Measurements from ENCODE around the gene CPNE9.

CPNE9 gene

GRCh38 chr3:9689757-9690156, 13.9 kb upstream of the CPNE9 start:
- DNase-seq (ENCODE audit: extremely low spot score): no peak
- TF ChIP-seq BHLHE40 (IDR thresholded peaks at IDR 0.05; ENCODE audit: borderline replicate concordance) (no peak), ZNF384 (IDR thresholded peaks at IDR 0.05) (no peak), TARDBP (IDR thresholded peaks at IDR 0.05) (no peak), ELF4 (IDR thresholded peaks at IDR 0.05) (no peak), L3MBTL2 (conservative IDR thresholded peaks at IDR 0.05) (no peak), CTBP1 (IDR thresholded peaks at IDR 0.05; ENCODE audit: borderline replicate concordance) (no peak), SUZ12 (IDR thresholded peaks at IDR 0.05) (no peak), ARNT (IDR thresholded peaks at IDR 0.05) (no peak), FOXK2 (IDR thresholded peaks at IDR 0.05) (no peak), HDGF (IDR thresholded peaks at IDR 0.05; ENCODE audit: borderline replicate concordance) (no peak), NFRKB (IDR thresholded peaks at IDR 0.05) (no peak), SP1 (IDR thresholded peaks at IDR 0.05) (no peak), LEF1 (IDR thresholded peaks at IDR 0.05; ENCODE audit: borderline replicate concordance) (no peak), PKNOX1 (IDR thresholded peaks at IDR 0.05) (no peak), FOXA1 (IDR thresholded peaks at IDR 0.05) (no peak), FOXM1 (IDR thresholded peaks at IDR 0.05; ENCODE audit: borderline replicate concordance) (no peak)
- POLR2A ChIA-PET: no interaction called here
- CTCF ChIA-PET: no interaction called here

- POLR2A ChIA-PET: no interaction called here
- TF ChIP-seq SP1 (IDR thresholded peaks at IDR 0.05) (no peak), PKNOX1 (IDR thresholded peaks at IDR 0.05) (no peak), BHLHE40 (IDR thresholded peaks at IDR 0.05; ENCODE audit: borderline replicate concordance) (no peak), ARNT (IDR thresholded peaks at IDR 0.05) (no peak), TARDBP (IDR thresholded peaks at IDR 0.05) (no peak), FOXK2 (IDR thresholded peaks at IDR 0.05) (no peak), ZNF384 (IDR thresholded peaks at IDR 0.05) (no peak), NFRKB (IDR thresholded peaks at IDR 0.05) (no peak), FOXM1 (IDR thresholded peaks at IDR 0.05; ENCODE audit: borderline replicate concordance) (no peak), HDGF (IDR thresholded peaks at IDR 0.05; ENCODE audit: borderline replicate concordance) (no peak), LEF1 (IDR thresholded peaks at IDR 0.05; ENCODE audit: borderline replicate concordance) (no peak), SUZ12 (IDR thresholded peaks at IDR 0.05) (no peak), ELF4 (IDR thresholded peaks at IDR 0.05) (no peak), FOXA1 (IDR thresholded peaks at IDR 0.05) (no peak), CTBP1 (IDR thresholded peaks at IDR 0.05; ENCODE audit: borderline replicate concordance) (no peak), L3MBTL2 (conservative IDR thresholded peaks at IDR 0.05) (no peak)
- DNase-seq (ENCODE audit: extremely low spot score): no peak
- CTCF ChIA-PET: no interaction called here
Observed at GRCh38 chr3:9690451-9691450, 12.9 kb upstream of the CPNE9 start.

- ChIA-PET POLR2A (interaction anchor here (1.1 kb wide), 1 partner anchor 13 kb away, joined by 3 read pairs; no protein-coding TSS in a partner anchor), CTCF (no interaction called here)
- no peak for DNase-seq (ENCODE audit: extremely low spot score)
- TF ChIP-seq BHLHE40 (IDR thresholded peaks at IDR 0.05; ENCODE audit: borderline replicate concordance): no peak
Observed at GRCh38 chr3:9691636-9692035, 12.0 kb upstream of the CPNE9 start.

GRCh38 chr3:9692416-9692815, 11.2 kb upstream of the CPNE9 start:
- TF ChIP-seq HDGF (IDR thresholded peaks at IDR 0.05; ENCODE audit: borderline replicate concordance) (no peak), FOXK2 (IDR thresholded peaks at IDR 0.05) (no peak), NFRKB (IDR thresholded peaks at IDR 0.05) (no peak), SP1 (IDR thresholded peaks at IDR 0.05) (no peak), CTBP1 (IDR thresholded peaks at IDR 0.05; ENCODE audit: borderline replicate concordance) (no peak), L3MBTL2 (conservative IDR thresholded peaks at IDR 0.05) (no peak), ELF4 (IDR thresholded peaks at IDR 0.05) (no peak), ZNF384 (IDR thresholded peaks at IDR 0.05) (no peak), FOXM1 (IDR thresholded peaks at IDR 0.05; ENCODE audit: borderline replicate concordance) (no peak), SUZ12 (IDR thresholded peaks at IDR 0.05) (no peak), TARDBP (IDR thresholded peaks at IDR 0.05) (no peak), ARNT (IDR thresholded peaks at IDR 0.05) (no peak), BHLHE40 (IDR thresholded peaks at IDR 0.05; ENCODE audit: borderline replicate concordance) (no peak), PKNOX1 (IDR thresholded peaks at IDR 0.05) (no peak), FOXA1 (IDR thresholded peaks at IDR 0.05) (no peak)
- POLR2A ChIA-PET: interaction anchor here (1.1 kb wide), 1 partner anchor 14 kb away, joined by 3 read pairs; no protein-coding TSS in a partner anchor
- CTCF ChIA-PET: no interaction called here
- no peak for DNase-seq (ENCODE audit: extremely low spot score)

- ChIA-PET CTCF (no interaction called here), POLR2A (interaction anchor here (1.5 kb wide), 1 partner anchor 8 kb away, joined by 5 read pairs; the partner anchor contains the start of gene CPNE9)
- TF ChIP-seq FOXA1 (IDR thresholded peaks at IDR 0.05) (no peak), LEF1 (IDR thresholded peaks at IDR 0.05; ENCODE audit: borderline replicate concordance) (no peak), SP1 (IDR thresholded peaks at IDR 0.05) (no peak), SUZ12 (IDR thresholded peaks at IDR 0.05) (no peak), PKNOX1 (IDR thresholded peaks at IDR 0.05) (no peak), L3MBTL2 (conservative IDR thresholded peaks at IDR 0.05) (no peak), NFRKB (IDR thresholded peaks at IDR 0.05) (no peak), CTBP1 (IDR thresholded peaks at IDR 0.05; ENCODE audit: borderline replicate concordance) (no peak), HDGF (IDR thresholded peaks at IDR 0.05; ENCODE audit: borderline replicate concordance) (no peak), ZNF384 (IDR thresholded peaks at IDR 0.05) (no peak), ARNT (IDR thresholded peaks at IDR 0.05) (no peak), BHLHE40 (IDR thresholded peaks at IDR 0.05; ENCODE audit: borderline replicate concordance) (no peak), TARDBP (IDR thresholded peaks at IDR 0.05) (no peak), ELF4 (IDR thresholded peaks at IDR 0.05) (no peak), FOXK2 (IDR thresholded peaks at IDR 0.05) (no peak), FOXM1 (IDR thresholded peaks at IDR 0.05; ENCODE audit: borderline replicate concordance) (no peak)
- no peak for DNase-seq (ENCODE audit: extremely low spot score)
Observed at GRCh38 chr3:9695345-9695744, 8.3 kb upstream of the CPNE9 start.
